ENCODE results near the gene PDCD1.
"Not testable (repeated sequence)": the region's sequence is repeated elsewhere in the genome, so short reads cannot be mapped to it uniquely, and the experiment has no call there.

PDCD1 gene

DNA sequence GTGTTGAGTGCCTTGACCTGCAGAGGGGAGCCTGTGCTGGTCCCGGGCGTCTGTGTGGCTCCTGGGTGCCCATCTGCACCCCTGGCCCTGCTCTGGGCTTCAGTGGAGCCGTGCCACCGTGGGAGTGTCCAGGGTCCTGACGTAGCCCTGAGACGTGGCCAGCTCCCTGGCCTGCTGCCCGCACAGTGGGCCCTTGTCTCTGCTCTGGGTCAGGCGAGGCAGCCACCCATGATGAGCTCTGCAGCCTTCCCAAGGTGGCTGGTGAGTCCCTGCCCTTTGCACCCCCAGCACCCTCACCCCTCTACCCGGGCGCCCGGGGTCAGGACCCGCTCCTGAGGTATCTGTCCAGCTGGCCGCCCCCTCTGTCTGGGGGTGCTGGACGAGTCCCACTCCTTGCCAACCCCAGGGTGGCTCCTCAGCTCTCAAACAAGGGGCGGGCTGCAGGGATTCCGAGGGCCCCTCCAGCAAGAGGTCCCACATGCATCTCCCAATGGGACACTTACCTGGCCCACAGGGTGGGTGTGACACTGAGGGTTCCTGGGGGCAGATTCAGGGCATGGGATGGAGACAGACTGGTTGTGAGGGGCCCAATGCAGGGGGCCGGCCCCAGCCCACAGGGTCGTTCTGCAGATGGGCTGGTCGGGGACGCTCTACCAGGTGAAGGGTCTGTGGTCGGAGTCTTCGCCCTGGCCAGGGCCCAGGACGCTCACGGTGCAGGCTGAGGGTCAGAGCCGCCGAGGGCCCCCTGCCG is 47.3 kb downstream of the PDCD1 start:
- DNase-seq = no peak

- no peak for DNase-seq
Measured at GRCh38 chr2:241810307-241811200, 48.1 kb downstream of the PDCD1 start.

GRCh38 chr2:241809383-241810306 is 49.0 kb downstream of the PDCD1 start:
- no peak for DNase-seq

- no peak for DNase-seq
Measured at GRCh38 chr2:241808721-241809382, 49.8 kb downstream of the PDCD1 start, which contains the start of gene NEU4. Gene NEU4, plus strand, starts transcription at chr2:241809193. Its CDS starts 5,292 bp downstream, at chr2:241814485.

GRCh38 chr2:241808051-241808720 is 50.5 kb downstream of the PDCD1 start:
- no peak for DNase-seq

- not testable (repeated sequence) for DNase-seq
Measured at GRCh38 chr2:241806217-241806616, 52.5 kb downstream of the PDCD1 start.

GRCh38 chr2:241804326-241805229 is 54.1 kb downstream of the PDCD1 start:
- peak; percentile 77 for DNase-seq

DNA sequence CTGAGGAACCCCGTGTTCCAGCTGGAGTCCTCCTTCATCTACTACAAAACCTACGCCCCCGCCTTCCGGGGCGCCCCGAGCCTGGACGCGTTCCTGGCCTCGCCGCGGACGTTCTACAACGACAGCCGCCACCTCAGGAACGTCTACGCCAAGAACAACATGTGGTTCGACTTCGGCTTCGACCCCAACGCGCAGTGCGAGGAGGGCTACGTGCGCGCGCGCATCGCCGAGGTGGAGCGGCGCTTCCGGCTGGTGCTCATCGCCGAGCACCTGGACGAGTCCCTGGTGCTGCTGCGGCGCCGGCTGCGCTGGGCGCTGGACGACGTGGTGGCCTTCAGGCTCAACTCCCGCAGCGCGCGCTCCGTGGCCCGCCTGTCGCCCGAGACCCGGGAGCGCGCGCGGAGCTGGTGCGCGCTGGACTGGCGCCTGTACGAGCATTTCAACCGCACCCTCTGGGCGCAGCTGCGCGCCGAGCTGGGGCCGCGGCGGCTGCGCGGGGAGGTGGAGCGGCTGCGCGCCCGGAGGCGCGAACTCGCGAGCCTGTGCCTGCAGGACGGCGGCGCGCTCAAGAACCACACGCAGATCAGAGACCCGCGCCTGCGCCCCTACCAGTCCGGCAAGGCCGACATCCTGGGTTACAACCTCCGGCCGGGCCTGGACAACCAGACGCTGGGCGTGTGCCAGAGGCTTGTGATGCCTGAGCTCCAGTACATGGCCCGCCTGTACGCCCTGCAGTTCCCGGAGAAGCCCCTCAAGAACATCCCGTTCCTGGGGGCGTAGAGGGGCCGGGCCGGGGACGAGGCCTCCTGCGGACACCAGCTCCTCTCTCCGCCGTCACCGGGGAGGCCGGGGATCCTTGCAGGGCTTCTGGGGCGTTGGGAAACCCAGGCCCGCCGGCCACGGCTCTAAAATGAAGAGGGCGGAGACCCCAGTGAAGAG is 55.0 kb downstream of the PDCD1 start:
- peak; percentile 72 for DNase-seq

- DNase-seq = no peak
Measured at GRCh38 chr2:241802421-241803318, 56.0 kb downstream of the PDCD1 start.

- DNase-seq = no peak
Measured at GRCh38 chr2:241801611-241802420, 56.9 kb downstream of the PDCD1 start.

GRCh38 chr2:241800198-241800903 is 58.3 kb downstream of the PDCD1 start:
- DNase-seq = not testable (repeated sequence)

Measured in hematopoietic multipotent progenitor cell treated with erythropoietin and hydrocortisone succinate and interleukin-3 and kit ligand, for 4 days (in vitro differentiated cells).